ENCODE data around the gene TMEM140. TPM values are rescaled to one million over a fixed set of nuclear protein-coding genes. Genes with fewer than 3 reads are reported as not detected.

TMEM140 gene
- total and polyA plus RNA-seq, 11 donors, result 6.7 to 131 (median 26.5) TPM

DNA sequence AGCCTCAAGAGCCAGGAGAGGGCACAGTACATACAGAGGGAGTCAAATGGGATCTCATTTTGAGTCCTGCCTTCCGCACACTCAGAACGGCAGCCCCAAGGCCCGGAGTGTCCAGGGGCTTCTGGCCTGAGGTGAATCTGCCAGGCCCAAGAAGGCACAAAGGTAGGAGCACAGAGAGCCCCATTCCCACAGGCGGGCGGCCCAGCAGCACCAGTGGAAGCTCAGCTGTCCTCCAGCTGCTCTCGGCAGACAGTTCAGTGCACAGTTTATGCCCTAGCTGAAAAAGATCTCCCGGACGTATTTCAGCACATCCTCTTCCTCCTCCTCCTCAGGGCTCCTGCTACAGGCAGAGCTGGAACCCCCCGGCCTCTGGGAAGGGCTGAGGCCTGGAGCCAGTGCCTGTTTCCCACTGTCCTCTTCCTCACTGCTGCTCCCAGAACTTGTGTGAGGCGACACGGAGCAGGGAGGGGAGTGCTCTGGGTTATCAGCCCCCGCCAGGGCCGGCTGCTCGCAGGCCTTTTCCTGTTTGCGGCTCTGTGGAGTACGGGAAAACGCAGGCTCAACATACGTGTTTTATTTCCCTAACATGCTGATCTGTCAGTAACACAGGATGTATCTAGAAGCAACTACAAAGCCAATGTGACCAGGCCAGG is 18.6 kb downstream of the TMEM140 start:
- TF ChIP-seq, protein P1, sequence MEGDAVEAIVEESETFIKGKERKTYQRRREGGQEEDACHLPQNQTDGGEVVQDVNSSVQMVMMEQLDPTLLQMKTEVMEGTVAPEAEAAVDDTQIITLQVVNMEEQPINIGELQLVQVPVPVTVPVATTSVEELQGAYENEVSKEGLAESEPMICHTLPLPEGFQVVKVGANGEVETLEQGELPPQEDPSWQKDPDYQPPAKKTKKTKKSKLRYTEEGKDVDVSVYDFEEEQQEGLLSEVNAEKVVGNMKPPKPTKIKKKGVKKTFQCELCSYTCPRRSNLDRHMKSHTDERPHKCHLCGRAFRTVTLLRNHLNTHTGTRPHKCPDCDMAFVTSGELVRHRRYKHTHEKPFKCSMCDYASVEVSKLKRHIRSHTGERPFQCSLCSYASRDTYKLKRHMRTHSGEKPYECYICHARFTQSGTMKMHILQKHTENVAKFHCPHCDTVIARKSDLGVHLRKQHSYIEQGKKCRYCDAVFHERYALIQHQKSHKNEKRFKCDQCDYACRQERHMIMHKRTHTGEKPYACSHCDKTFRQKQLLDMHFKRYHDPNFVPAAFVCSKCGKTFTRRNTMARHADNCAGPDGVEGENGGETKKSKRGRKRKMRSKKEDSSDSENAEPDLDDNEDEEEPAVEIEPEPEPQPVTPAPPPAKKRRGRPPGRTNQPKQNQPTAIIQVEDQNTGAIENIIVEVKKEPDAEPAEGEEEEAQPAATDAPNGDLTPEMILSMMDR (IDR thresholded peaks at IDR 0.05), result no peak
- TF ChIP-seq POLR2A (IDR thresholded peaks at IDR 0.05), result no peak
- Histone ChIP-seq H3K4me3 (peak overlapping the region in 2 of 12 donors; percentile 6 to 11), H3K4me1 (peaks cover 19 to 80% (median 69%) of the 10 kb centered on the region in 12 donors), H3K27ac (peak overlapping the region; percentile 28 to 81 (median 69)), H3K9me3 (no peaks in the 10 kb centered on the region), H3K27me3 (no peaks in the 10 kb centered on the region), H3K36me3 (peaks cover 0 to 61% (median 40%) of the 10 kb centered on the region in 9 donors)
- DNase-seq, result peak in 2 of 5 donors; percentile 42 to 52
- 55 to 70% (median 64%) methylated on average over 13 to 18 of the region's 18 CpGs for WGBS, 4 donors
- peak in 2 of 4 donors; percentile 1 to 19 for ATAC-seq
- intact Hi-C loops (cut with DNase I), result loop anchor here in 5 of 10 donors (5.0 to 10.0 kb wide), 4 partner anchors 179 to 482 kb away; partner anchors contain the start of genes AGBL3 (in 3 of the 5) and CALD1 (in 2 of the 5)

DNA sequence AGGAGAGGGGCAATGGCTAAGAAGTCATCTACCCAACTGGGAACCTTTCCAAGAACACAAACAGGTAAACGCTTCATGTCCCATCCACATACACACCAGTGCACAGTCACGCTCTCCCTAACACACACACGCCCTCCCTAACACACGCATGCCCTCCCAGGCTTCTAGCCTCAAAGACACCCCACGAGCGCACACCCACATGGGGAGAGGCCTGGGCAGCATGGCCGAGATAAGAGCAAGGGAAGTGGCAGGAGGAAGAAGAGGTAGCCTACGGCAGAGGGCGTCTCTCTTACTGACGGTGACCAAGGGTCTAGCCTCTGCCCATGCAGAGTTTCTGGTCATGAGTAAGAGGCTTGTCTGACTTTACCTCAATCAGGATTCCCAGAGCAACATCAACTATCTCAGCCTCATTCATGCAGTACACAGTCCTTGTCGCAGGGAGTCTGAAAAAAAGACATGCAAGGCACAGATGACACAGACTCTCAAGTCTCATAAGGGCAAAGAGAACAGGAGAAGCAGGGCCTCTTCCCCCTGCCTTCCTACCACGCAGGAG is 19.6 kb downstream of the TMEM140 start:
- Histone ChIP-seq H3K9me3 (no peaks in the 10 kb centered on the region), H3K4me1 (peaks cover 14 to 77% (median 64%) of the 10 kb centered on the region in 12 donors), H3K36me3 (peaks cover 0 to 53% (median 40%) of the 10 kb centered on the region in 9 donors), H3K27me3 (no peaks in the 10 kb centered on the region), H3K4me3 (peak overlapping the region in 1 of 12 donors; percentile 15), H3K27ac (peak overlapping the region in 11 of 12 donors; percentile 28 to 81 (median 71))
- DNase-seq (no peak), ATAC-seq (no peak)
- TF ChIP-seq, protein P1 (IDR thresholded peaks at IDR 0.05), result no peak
- no peak for TF ChIP-seq POLR2A (IDR thresholded peaks at IDR 0.05)
- 74 to 87% (median 78%) methylated on average over 12 of the region's 12 CpGs for WGBS, 4 donors
- intact Hi-C loops (cut with DNase I), result loop anchor here in 5 of 10 donors (5.0 to 10.0 kb wide), 4 partner anchors 180 to 483 kb away; partner anchors contain the start of genes AGBL3 (in 3 of the 5) and CALD1 (in 2 of the 5)

DNA sequence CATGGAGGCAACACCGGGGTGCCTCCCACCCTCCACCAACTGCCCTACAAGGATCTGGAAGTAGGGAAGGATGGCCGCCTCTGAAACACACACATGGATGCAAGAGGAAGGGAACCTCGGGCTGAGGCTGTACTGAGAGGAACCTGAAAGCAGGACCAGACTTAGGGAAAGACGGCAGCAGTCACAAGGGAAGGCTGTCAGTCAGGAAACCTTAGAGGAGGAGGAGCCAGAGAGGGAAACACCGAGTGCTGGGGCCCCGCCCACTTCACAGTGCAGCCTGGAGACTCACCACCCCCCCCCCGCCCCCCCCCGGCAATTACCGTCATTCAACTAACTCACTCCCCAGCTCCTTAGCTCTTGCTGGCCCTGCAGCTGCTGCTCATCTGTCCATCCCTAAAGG is 20.1 kb downstream of the TMEM140 start:
- Histone ChIP-seq H3K4me1 (peaks cover 14 to 77% (median 63%) of the 10 kb centered on the region in 12 donors), H3K36me3 (peaks cover 0 to 50% (median 40%) of the 10 kb centered on the region in 9 donors), H3K27me3 (no peaks in the 10 kb centered on the region), H3K27ac (peak overlapping the region in 10 of 12 donors; percentile 24 to 100 (median 76)), H3K9me3 (no peaks in the 10 kb centered on the region), H3K4me3 (peak overlapping the region in 1 of 12 donors; percentile 15)
- ATAC-seq (no peak), DNase-seq (no peak)
- 51 to 76% (median 60%) methylated on average over 4 to 9 of the region's 9 CpGs for WGBS, 4 donors
- intact Hi-C loops (cut with DNase I), result loop anchor here in 5 of 10 donors (5.0 to 10.0 kb wide), 4 partner anchors 181 to 483 kb away; partner anchors contain the start of genes AGBL3 (in 3 of the 5) and CALD1 (in 2 of the 5)
- TF ChIP-seq, protein P1 (IDR thresholded peaks at IDR 0.05), result no peak
- no peak for TF ChIP-seq POLR2A (IDR thresholded peaks at IDR 0.05)
